GM18505 (cell line): ENCODE data around the gene OR5K2.

Experiments
- ATAC-seq: cut with Tn5 transposase; IDR thresholded peaks from one replicate; pipeline ENCODE4 v1.9.1; 2021; ENCODE audit not compliant: unreplicated experiment
- POLR2A ChIP-seq: IDR thresholded peaks from 4 replicates; pipeline ENCODE4 v1.6.1; 2011; ENCODE audit warnings: borderline replicate concordance; ENCODE audit not compliant: insufficient read depth, insufficient read length; ENCODE audit errors: extremely low read depth

The OR5K2 gene

GRCh38 chr3:98508582-98508981, 11.1 kb downstream of the OR5K2 start:
- no peak for ATAC-seq
- no peak for TF ChIP-seq POLR2A

- no peak for ATAC-seq
- TF ChIP-seq POLR2A: no peak
Observed at GRCh38 chr3:98512576-98512975, 15.1 kb downstream of the OR5K2 start.

- ATAC-seq: no peak
- TF ChIP-seq POLR2A: no peak
Observed at GRCh38 chr3:98513091-98513511, 15.6 kb downstream of the OR5K2 start.

GRCh38 chr3:98513736-98514135, 16.3 kb downstream of the OR5K2 start:
- TF ChIP-seq POLR2A: no peak
- no peak for ATAC-seq

GRCh38 chr3:98514948-98515347, 17.5 kb downstream of the OR5K2 start:
- ATAC-seq: no peak

GRCh38 chr3:98518816-98519215, 21.3 kb downstream of the OR5K2 start:
- ATAC-seq: no peak
- TF ChIP-seq POLR2A: no peak

More at GRCh38 chr3:98514948-98515347, 17.5 kb downstream of the OR5K2 start:
- no peak for TF ChIP-seq POLR2A

GRCh38 chr3:98519351-98519750, 21.9 kb downstream of the OR5K2 start:
- ATAC-seq: no peak
- TF ChIP-seq POLR2A: peak; percentile 34

- no peak for TF ChIP-seq POLR2A
Observed at GRCh38 chr3:98521897-98522543, 24.5 kb downstream of the OR5K2 start.

GRCh38 chr3:98522544-98523281, 25.2 kb downstream of the OR5K2 start, which contains the start of gene CLDND1:
CLDND1 (minus strand) TSS chr3:98522902; CDS start chr3:98521424, 1,478 bp downstream.
- TF ChIP-seq POLR2A: peak; percentile 86
- peak; percentile 92 for ATAC-seq

More at GRCh38 chr3:98521897-98522543, 24.5 kb downstream of the OR5K2 start:
- peak; percentile 43 for ATAC-seq

- ATAC-seq: no peak
- peak; percentile 51 for TF ChIP-seq POLR2A
Observed at GRCh38 chr3:98525494-98525893, 28.0 kb downstream of the OR5K2 start.

GRCh38 chr3:98528474-98529346, 31.2 kb downstream of the OR5K2 start:
- ATAC-seq: no peak
- peak; percentile 50 for TF ChIP-seq POLR2A

GRCh38 chr3:98529856-98530459, 32.5 kb downstream of the OR5K2 start:
- TF ChIP-seq POLR2A: peak; percentile 14
- no peak for ATAC-seq

- no peak for TF ChIP-seq POLR2A
- no peak for ATAC-seq
Observed at GRCh38 chr3:98530676-98531075, 33.2 kb downstream of the OR5K2 start.
